ENCODE measurements around the gene CFAP77.

Gene CFAP77

DNA sequence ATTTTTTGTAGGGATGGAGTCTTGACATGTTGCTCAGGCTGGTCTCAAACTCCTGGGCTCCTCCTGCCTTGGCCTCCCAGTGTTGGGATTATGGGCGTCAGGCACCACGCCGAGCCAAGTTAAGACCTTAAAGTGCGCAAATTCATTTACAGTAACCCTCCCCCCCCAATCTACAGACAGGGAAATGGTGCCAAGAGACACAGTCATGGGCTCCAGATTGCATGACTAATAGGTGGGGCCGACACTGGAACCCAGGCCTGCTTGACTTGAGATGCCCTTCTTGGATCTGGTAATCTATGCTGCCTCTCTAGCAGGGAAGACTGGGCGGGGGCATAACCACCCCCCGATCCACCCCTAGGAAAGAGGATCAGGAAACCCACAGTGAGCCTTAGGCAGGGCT, 22.9 kb upstream of the CFAP77 start:
- Mint-ChIP-seq H3K4me1 (ENCODE audit: low read depth) (peaks cover 18% of the 10 kb centered on the region), H3K36me3 (ENCODE audit: low read depth) (peaks cover 84% of the 10 kb centered on the region)

DNA sequence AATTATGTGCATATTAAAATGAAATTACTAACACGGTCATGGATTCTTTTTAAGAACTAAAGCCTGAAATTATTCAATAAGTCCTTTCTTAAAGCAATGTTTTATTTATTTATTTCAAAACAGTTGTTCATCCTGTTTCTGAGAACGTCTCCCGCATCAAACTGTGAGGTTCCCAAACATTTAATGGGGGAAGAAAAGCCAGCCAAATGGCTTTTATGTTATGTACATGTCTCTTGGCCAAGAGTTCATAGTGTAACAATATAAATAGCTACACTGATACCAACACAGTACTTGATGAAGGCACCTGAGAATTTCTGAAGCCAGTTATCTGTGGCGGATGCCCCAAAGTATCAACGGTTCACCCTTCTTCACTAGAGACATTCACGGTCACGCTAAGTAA, 19.0 kb upstream of the CFAP77 start:
- no peak overlapping the region for H3K27ac Mint-ChIP-seq
- H3K27me3 Mint-ChIP-seq: no peaks in the 10 kb centered on the region
- no peaks in the 10 kb centered on the region for H3K4me1 Mint-ChIP-seq (ENCODE audit: low read depth)
- H3K9me3 Mint-ChIP-seq: no peaks in the 10 kb centered on the region
- peaks cover 98% of the 10 kb centered on the region for H3K36me3 Mint-ChIP-seq (ENCODE audit: low read depth)
- intact Hi-C loops (cut with micrococcal nuclease): loop anchor here (5.0 kb wide), 1 partner anchor 104 kb away; no protein-coding TSS in a partner anchor
- no peak overlapping the region for H3K4me3 Mint-ChIP-seq

More for the DNA sequence above, 22.9 kb upstream of the CFAP77 start:
- H3K4me3 Mint-ChIP-seq: no peak overlapping the region
- no peak overlapping the region for H3K27ac Mint-ChIP-seq
- H3K27me3 Mint-ChIP-seq: no peaks in the 10 kb centered on the region
- intact Hi-C loops (cut with micrococcal nuclease): loop anchor here (5.0 kb wide), 1 partner anchor 35 kb away; the partner anchor contains the start of gene SETX
- H3K9me3 Mint-ChIP-seq: no peaks in the 10 kb centered on the region

GRCh38 chr9:132391449-132391848, 18.6 kb upstream of the CFAP77 start:
- H3K27me3 Mint-ChIP-seq: no peaks in the 10 kb centered on the region
- no peaks in the 10 kb centered on the region for H3K9me3 Mint-ChIP-seq
- H3K27ac Mint-ChIP-seq: no peak overlapping the region
- peaks cover 98% of the 10 kb centered on the region for H3K36me3 Mint-ChIP-seq (ENCODE audit: low read depth)
- intact Hi-C loops (cut with micrococcal nuclease): loop anchor here (5.0 kb wide), 1 partner anchor 104 kb away; no protein-coding TSS in a partner anchor
- H3K4me1 Mint-ChIP-seq (ENCODE audit: low read depth): no peaks in the 10 kb centered on the region
- H3K4me3 Mint-ChIP-seq: no peak overlapping the region

DNA sequence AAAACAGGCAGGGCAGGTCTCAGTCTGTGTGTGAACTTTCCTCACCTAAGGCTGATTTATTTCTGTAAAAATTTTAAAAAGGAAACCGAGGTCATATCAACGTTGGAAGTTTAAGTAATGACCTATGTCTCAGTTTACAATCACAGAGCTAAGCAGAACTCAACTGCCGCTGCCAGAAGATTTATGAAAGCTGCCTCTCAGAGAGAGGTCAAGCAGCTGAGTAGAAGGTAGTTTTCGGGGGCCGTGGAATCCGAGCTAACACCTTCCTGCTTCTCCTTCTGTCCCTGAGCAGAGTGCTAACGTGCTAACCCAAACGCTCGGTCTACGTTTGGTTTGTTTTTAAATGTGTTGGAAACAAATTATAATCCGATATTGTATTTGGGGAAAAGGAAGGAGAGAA, 14.5 kb upstream of the CFAP77 start:
- intact Hi-C loops (cut with micrococcal nuclease): no loop called here
- Mint-ChIP-seq H3K36me3 (ENCODE audit: low read depth) (peaks cover 98% of the 10 kb centered on the region), H3K9me3 (no peaks in the 10 kb centered on the region), H3K4me1 (ENCODE audit: low read depth) (peaks cover 9% of the 10 kb centered on the region), H3K27me3 (no peaks in the 10 kb centered on the region), H3K4me3 (no peak overlapping the region), H3K27ac (no peak overlapping the region)

- peaks cover 74% of the 10 kb centered on the region for H3K36me3 Mint-ChIP-seq (ENCODE audit: low read depth)
- intact Hi-C loops (cut with micrococcal nuclease): no loop called here
- no peaks in the 10 kb centered on the region for H3K27me3 Mint-ChIP-seq
- H3K9me3 Mint-ChIP-seq: no peaks in the 10 kb centered on the region
- H3K4me1 Mint-ChIP-seq (ENCODE audit: low read depth): peaks cover 33% of the 10 kb centered on the region
- H3K4me3 Mint-ChIP-seq: no peak overlapping the region
- H3K27ac Mint-ChIP-seq: no peak overlapping the region
These were observed 8.2 kb upstream of the CFAP77 start for GRCh38 chr9:132401824-132402223.

GRCh38 chr9:132404228-132404881, 5.7 kb upstream of the CFAP77 start:
- Mint-ChIP-seq H3K36me3 (ENCODE audit: low read depth) (peaks cover 49% of the 10 kb centered on the region), H3K4me3 (no peak overlapping the region), H3K9me3 (no peaks in the 10 kb centered on the region), H3K4me1 (ENCODE audit: low read depth) (peaks cover 30% of the 10 kb centered on the region), H3K27ac (no peak overlapping the region), H3K27me3 (peaks cover 3% of the 10 kb centered on the region)
- intact Hi-C loops (cut with micrococcal nuclease): no loop called here

DNA sequence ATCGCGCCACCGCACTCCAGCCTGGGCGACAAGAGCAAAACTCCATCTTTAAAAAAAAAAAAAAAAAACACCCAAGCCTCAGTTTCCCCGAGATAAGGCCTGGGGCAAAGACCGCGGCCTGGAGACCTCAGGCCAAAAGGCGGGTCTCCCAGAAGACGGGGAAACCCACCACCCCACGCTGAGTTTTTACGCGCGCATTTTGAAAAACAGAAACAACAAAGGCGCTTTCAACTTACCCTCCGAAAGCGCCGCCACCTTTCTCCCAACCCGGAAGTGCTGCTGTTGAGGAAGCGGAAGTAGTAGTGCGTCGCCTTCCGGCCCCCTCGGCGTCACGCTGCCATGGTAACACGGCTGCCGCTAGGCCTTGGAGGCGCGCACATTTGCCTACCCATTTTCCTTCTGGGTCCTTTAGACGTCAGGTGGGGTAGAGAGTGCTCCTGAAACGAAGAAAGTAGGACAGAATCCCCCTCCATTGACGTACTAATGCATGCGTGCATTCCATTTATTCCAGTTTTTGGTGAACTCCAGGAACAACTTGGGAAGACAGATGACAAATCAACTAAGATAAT, 3.4 kb upstream of the CFAP77 start, which contains the start of gene TTF1:
Gene TTF1, minus strand, starts transcription at position 287 of the 569 bp plus-strand sequence. CDS start 4,019 bp downstream, outside the sequence.
- Mint-ChIP-seq H3K4me1 (ENCODE audit: low read depth) (peaks cover 44% of the 10 kb centered on the region), H3K27me3 (peaks cover 26% of the 10 kb centered on the region), H3K9me3 (no peaks in the 10 kb centered on the region), H3K27ac (peak within 1 kb of the TSS; percentile 82), H3K4me3 (peak within 1 kb of the TSS; percentile 83), H3K36me3 (ENCODE audit: low read depth) (peaks cover 26% of the 10 kb centered on the region)
- intact Hi-C loops (cut with micrococcal nuclease): no loop called here

- Mint-ChIP-seq H3K27me3 (peaks cover 30% of the 10 kb centered on the region), H3K36me3 (ENCODE audit: low read depth) (peaks cover 21% of the 10 kb centered on the region), H3K9me3 (no peaks in the 10 kb centered on the region), H3K4me1 (ENCODE audit: low read depth) (peaks cover 44% of the 10 kb centered on the region), H3K4me3 (peak overlapping the region; percentile 83), H3K27ac (peak overlapping the region; percentile 82)
- intact Hi-C loops (cut with micrococcal nuclease): no loop called here
These were observed 2.8 kb upstream of the CFAP77 start for GRCh38 chr9:132407196-132407595.

- Mint-ChIP-seq H3K27me3 (peaks cover 42% of the 10 kb centered on the region), H3K36me3 (ENCODE audit: low read depth) (peaks cover 7% of the 10 kb centered on the region), H3K27ac (no peak overlapping the region), H3K9me3 (no peaks in the 10 kb centered on the region), H3K4me1 (ENCODE audit: low read depth) (peaks cover 44% of the 10 kb centered on the region), H3K4me3 (no peak overlapping the region)
- intact Hi-C loops (cut with micrococcal nuclease): no loop called here
These were observed 1.5 kb upstream of the CFAP77 start for GRCh38 chr9:132408521-132408920.

DNA sequence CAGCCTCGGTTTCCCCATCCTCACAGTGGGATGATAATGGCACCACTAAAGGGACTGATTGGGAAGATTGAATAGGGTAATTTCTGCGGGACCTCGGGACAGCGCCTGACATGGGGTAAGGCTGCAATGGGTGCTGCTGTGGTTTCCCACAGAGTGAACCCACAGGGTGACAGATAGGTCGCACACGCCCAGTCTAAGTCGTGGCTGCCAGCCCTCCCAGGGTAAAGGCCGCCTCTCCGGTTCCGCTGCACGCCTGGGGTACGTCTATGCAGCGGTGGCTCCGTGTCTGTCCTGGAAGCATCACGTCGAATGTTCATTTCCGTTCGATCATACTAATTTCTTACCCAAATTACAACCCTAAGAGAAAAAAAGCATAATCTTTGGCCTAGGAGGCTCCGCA, 631 bp downstream of the CFAP77 start:
- Mint-ChIP-seq H3K36me3 (ENCODE audit: low read depth) (peaks cover 7% of the 10 kb centered on the region), H3K4me3 (peak overlapping the region; percentile 53), H3K9me3 (no peaks in the 10 kb centered on the region), H3K27me3 (peaks cover 63% of the 10 kb centered on the region), H3K27ac (no peak overlapping the region), H3K4me1 (ENCODE audit: low read depth) (peaks cover 32% of the 10 kb centered on the region)
- intact Hi-C loops (cut with micrococcal nuclease): loop anchor here (2.0 kb wide), 1 partner anchor 390 kb away; no protein-coding TSS in a partner anchor

DNA sequence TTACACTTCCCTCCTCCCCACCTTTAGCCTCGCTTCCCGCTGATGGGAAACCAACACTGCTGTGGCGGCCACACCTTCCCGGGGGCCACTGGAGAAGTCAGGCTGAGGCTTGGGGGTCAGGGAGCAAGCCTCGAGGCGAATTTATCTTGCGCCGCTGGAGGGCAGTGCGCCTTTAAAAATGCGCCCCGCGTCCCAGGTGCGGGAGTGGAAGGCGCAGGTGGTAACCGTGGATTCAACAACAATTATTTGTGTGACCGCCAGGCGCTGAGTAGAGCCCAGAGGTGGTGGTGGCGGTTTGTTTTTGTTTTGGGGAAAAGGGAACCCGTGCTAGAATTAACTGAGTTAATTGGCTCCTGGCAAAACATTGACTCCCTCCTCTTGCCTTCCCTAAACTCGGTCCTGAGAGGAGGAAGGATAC, 1.1 kb downstream of the CFAP77 start:
- peaks cover 66% of the 10 kb centered on the region for H3K27me3 Mint-ChIP-seq
- peak overlapping the region; percentile 53 for H3K4me3 Mint-ChIP-seq
- H3K27ac Mint-ChIP-seq: no peak overlapping the region

DNA sequence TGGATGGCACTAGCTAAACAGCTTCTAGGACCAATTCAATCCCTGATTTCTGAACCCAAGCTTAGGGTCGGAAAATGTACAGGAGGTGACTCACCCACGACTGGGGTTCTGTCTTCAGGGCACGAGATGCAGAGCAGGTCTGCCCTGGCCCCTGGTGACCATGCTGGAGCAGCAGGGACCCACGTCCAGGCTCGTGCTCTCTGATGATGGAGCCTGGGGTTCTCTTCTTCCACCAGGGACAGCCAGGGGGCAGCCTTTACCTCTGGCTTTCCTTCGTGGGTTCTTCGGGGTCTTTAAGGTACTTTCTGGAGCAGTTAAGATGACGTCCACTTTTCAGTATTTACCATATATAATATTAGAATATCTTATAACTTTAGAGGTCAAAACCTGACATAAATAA, 2.1 kb downstream of the CFAP77 start:
- Mint-ChIP-seq H3K4me3 (no peak overlapping the region), H3K27ac (no peak overlapping the region)
- intact Hi-C loops (cut with micrococcal nuclease): no loop called here

More for the DNA sequence above, 1.1 kb downstream of the CFAP77 start:
- H3K9me3 Mint-ChIP-seq: no peaks in the 10 kb centered on the region
- peaks cover 7% of the 10 kb centered on the region for H3K36me3 Mint-ChIP-seq (ENCODE audit: low read depth)
- peaks cover 27% of the 10 kb centered on the region for H3K4me1 Mint-ChIP-seq (ENCODE audit: low read depth)
- intact Hi-C loops (cut with micrococcal nuclease): loop anchor here (2.0 kb wide), 1 partner anchor 390 kb away; no protein-coding TSS in a partner anchor

DNA sequence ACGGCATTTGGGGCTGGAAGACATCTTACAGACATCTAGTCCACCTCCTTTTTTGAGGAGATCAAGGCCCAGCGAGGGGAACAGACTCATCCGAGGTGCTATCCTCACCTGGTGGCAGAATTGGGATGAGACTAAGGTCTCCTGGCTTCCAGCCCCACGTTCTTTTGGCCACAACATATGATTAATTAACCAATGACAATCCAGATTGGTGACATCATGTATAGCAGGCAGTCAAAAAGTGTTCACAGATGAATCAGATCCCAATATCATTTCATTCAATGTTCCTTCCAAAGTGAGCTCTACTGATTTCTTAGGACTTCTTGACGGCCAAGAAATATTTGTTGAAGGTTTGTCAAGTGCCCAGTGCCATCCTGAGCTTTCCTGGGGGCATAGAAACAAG, 3.9 kb downstream of the CFAP77 start:
- H3K27me3 Mint-ChIP-seq: peaks cover 92% of the 10 kb centered on the region
- H3K36me3 Mint-ChIP-seq (ENCODE audit: low read depth): no peaks in the 10 kb centered on the region
- no peak overlapping the region for H3K27ac Mint-ChIP-seq
- H3K4me3 Mint-ChIP-seq: no peak overlapping the region
- peaks cover 18% of the 10 kb centered on the region for H3K4me1 Mint-ChIP-seq (ENCODE audit: low read depth)
- intact Hi-C loops (cut with micrococcal nuclease): no loop called here
- no peaks in the 10 kb centered on the region for H3K9me3 Mint-ChIP-seq

More for the DNA sequence above, 2.1 kb downstream of the CFAP77 start:
- no peaks in the 10 kb centered on the region for H3K36me3 Mint-ChIP-seq (ENCODE audit: low read depth)
- peaks cover 21% of the 10 kb centered on the region for H3K4me1 Mint-ChIP-seq (ENCODE audit: low read depth)
- H3K9me3 Mint-ChIP-seq: no peaks in the 10 kb centered on the region
- H3K27me3 Mint-ChIP-seq: peaks cover 75% of the 10 kb centered on the region

- no peaks in the 10 kb centered on the region for H3K36me3 Mint-ChIP-seq (ENCODE audit: low read depth)
- H3K27ac Mint-ChIP-seq: no peak overlapping the region
- H3K4me3 Mint-ChIP-seq: no peak overlapping the region
- H3K9me3 Mint-ChIP-seq: no peaks in the 10 kb centered on the region
- intact Hi-C loops (cut with micrococcal nuclease): no loop called here
- H3K4me1 Mint-ChIP-seq (ENCODE audit: low read depth): peaks cover 16% of the 10 kb centered on the region
- peaks cover 89% of the 10 kb centered on the region for H3K27me3 Mint-ChIP-seq
These were observed 4.7 kb downstream of the CFAP77 start for GRCh38 chr9:132414731-132415130.
